ENCODE measurements around the gene HIPK1.

The HIPK1 gene

DNA sequence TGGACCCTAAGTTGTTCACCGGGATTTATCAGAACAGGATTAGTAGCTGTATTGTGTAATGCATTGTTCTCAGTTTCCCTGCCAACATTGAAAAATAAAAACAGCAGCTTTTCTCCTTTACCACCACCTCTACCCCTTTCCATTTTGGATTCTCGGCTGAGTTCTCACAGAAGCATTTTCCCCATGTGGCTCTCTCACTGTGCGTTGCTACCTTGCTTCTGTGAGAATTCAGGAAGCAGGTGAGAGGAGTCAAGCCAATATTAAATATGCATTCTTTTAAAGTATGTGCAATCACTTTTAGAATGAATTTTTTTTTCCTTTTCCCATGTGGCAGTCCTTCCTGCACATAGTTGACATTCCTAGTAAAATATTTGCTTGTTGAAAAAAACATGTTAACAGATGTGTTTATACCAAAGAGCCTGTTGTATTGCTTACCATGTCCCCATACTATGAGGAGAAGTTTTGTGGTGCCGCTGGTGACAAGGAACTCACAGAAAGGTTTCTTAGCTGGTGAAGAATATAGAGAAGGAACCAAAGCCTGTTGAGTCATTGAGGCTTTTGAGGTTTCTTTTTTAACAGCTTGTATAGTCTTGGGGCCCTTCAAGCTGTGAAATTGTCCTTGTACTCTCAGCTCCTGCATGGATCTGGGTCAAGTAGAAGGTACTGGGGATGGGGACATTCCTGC, 46.2 kb downstream of the HIPK1 start:
- no peak for DNase-seq (ENCODE audit: low read depth, low spot score)
- H3K36me3 ChIP-seq (ENCODE audit: insufficient read depth, insufficient read length, low read length): peaks cover 50% of the 10 kb centered on the region
- H3K9me3 ChIP-seq (ENCODE audit: insufficient read depth, low read length): peaks cover 6% of the 10 kb centered on the region; the same call in 1 of the 2 replicates
- no peak overlapping the region for H3K9ac ChIP-seq (ENCODE audit: insufficient read length, low read depth)
- H3K27me3 ChIP-seq (ENCODE audit: insufficient read depth, insufficient read length): no peaks in the 10 kb centered on the region
- H3K4me3 ChIP-seq (ENCODE audit: insufficient read length, low read depth): no peak overlapping the region
- H3K4me1 ChIP-seq (ENCODE audit: insufficient read depth, insufficient read length): peaks cover 12% of the 10 kb centered on the region
- TF ChIP-seq ZNF274 (IDR thresholded peaks at IDR 0.05; ENCODE audit: low read depth, low read length) (no peak), YY1 (IDR thresholded peaks at IDR 0.05; ENCODE audit: insufficient read depth, insufficient read length) (no peak), SUZ12 (IDR thresholded peaks at IDR 0.05; ENCODE audit: extremely low read depth, insufficient read depth, insufficient read length) (no peak)

DNA sequence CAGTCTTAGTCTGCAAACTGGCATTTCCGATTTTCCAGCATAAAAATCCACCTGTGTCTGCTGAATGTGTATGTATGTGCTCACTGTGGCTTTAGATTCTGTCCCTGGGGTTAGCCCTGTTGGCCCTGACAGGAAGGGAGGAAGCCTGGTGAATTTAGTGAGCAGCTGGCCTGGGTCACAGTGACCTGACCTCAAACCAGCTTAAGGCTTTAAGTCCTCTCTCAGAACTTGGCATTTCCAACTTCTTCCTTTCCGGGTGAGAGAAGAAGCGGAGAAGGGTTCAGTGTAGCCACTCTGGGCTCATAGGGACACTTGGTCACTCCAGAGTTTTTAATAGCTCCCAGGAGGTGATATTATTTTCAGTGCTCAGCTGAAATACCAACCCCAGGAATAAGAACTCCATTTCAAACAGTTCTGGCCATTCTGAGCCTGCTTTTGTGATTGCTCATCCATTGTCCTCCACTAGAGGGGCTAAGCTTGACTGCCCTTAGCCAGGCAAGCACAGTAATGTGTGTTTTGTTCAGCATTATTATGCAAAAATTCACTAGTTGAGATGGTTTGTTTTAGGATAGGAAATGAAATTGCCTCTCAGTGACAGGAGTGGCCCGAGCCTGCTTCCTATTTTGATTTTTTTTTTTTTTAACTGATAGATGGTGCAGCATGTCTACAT, 47.6 kb downstream of the HIPK1 start:
- H3K9me3 ChIP-seq (ENCODE audit: insufficient read depth, low read length): peaks cover 18% of the 10 kb centered on the region; the same call in 1 of the 2 replicates
- peak overlapping the region; percentile 27 for H3K9ac ChIP-seq (ENCODE audit: insufficient read length, low read depth)
- H3K4me1 ChIP-seq (ENCODE audit: insufficient read depth, insufficient read length): peaks cover 13% of the 10 kb centered on the region
- no peak overlapping the region for H3K4me3 ChIP-seq (ENCODE audit: insufficient read length, low read depth)
- H3K27me3 ChIP-seq (ENCODE audit: insufficient read depth, insufficient read length): no peaks in the 10 kb centered on the region
- DNase-seq (ENCODE audit: low read depth, low spot score): peak; percentile 81
- TF ChIP-seq SUZ12 (IDR thresholded peaks at IDR 0.05; ENCODE audit: extremely low read depth, insufficient read depth, insufficient read length) (no peak), YY1 (IDR thresholded peaks at IDR 0.05; ENCODE audit: insufficient read depth, insufficient read length) (no peak), ZNF274 (IDR thresholded peaks at IDR 0.05; ENCODE audit: low read depth, low read length) (no peak)
- H3K36me3 ChIP-seq (ENCODE audit: insufficient read depth, insufficient read length, low read length): peaks cover 50% of the 10 kb centered on the region

DNA sequence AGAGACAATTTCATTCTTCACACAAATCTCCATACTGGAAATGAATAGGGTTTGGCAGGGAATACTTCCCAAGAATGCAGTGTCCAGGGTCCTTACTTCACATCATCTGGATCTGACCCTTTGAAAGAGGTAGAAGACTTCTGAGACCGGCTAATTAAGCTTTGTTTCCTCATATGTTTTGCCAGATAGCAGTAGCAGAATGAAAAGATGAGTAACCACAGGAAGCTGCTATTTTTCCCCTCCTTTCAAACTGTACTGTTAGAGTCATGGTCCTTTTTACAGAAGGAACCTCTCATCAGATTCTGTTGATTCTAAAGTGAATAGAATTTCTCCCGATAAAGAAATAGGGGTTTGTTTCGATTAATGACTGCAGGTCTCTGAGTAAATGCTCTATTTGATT, 48.8 kb downstream of the HIPK1 start:
- Histone ChIP-seq H3K4me3 (ENCODE audit: insufficient read length, low read depth) (no peak overlapping the region), H3K9me3 (ENCODE audit: insufficient read depth, low read length) (peaks cover 20% of the 10 kb centered on the region; the same call in 1 of the 2 replicates), H3K36me3 (ENCODE audit: insufficient read depth, insufficient read length, low read length) (peaks cover 45% of the 10 kb centered on the region), H3K27me3 (ENCODE audit: insufficient read depth, insufficient read length) (no peaks in the 10 kb centered on the region), H3K9ac (ENCODE audit: insufficient read length, low read depth) (peak overlapping the region; percentile 1), H3K4me1 (ENCODE audit: insufficient read depth, insufficient read length) (peaks cover 19% of the 10 kb centered on the region)
- no peak for TF ChIP-seq ZNF274 (IDR thresholded peaks at IDR 0.05; ENCODE audit: low read depth, low read length)
- TF ChIP-seq SUZ12 (IDR thresholded peaks at IDR 0.05; ENCODE audit: extremely low read depth, insufficient read depth, insufficient read length): no peak
- TF ChIP-seq YY1 (IDR thresholded peaks at IDR 0.05; ENCODE audit: insufficient read depth, insufficient read length): no peak
- no peak for DNase-seq (ENCODE audit: low read depth, low spot score)

DNA sequence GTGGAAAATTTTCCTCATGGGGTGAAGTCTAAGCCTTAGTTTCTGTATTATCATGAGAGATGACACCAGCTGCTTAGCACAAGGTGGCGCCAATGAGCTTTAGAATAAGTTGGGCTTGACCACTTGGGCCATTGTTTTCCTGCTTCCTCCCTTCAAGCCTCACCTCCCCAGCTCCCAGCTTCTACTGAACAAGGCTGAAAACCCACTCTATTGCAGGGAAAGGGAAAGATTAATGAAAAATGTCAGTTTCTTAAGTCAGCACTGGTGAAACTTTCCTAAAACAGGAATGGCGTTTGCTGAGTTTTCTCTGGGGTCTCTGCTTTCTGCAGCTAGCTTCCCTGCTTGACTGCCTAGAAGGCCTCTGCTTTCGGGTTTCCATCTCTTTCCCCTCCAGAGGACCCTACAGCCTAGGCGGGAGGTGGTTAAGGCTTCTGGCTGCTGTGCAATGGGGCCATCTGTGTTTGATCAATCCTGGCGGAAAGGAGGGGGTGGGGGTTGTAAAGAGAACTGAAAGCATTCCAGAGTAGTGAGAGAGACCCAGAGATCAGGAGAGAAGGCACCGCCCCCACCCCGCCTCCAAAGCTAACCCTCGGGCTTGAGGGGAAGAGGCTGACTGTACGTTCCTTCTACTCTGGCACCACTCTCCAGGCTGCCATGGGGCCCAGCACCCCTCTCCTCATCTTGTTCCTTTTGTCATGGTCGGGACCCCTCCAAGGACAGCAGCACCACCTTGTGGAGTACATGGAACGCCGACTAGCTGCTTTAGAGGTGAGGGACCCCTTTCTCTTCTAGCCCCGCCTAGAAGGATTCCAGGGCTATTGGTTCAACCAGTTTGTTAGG, 50.0 kb downstream of the HIPK1 start, which contains the start of gene OLFML3:
Gene OLFML3, plus strand, starts transcription at position 612 of the 840 bp plus-strand sequence. Its CDS starts 43 bp downstream, at position 655.
- H3K4me3 ChIP-seq (ENCODE audit: insufficient read length, low read depth): peak within 1 kb of the TSS; percentile 34
- no peaks in the 10 kb centered on the region for H3K27me3 ChIP-seq (ENCODE audit: insufficient read depth, insufficient read length)
- TF ChIP-seq YY1 (IDR thresholded peaks at IDR 0.05; ENCODE audit: insufficient read depth, insufficient read length): no peak
- TF ChIP-seq ZNF274 (IDR thresholded peaks at IDR 0.05; ENCODE audit: low read depth, low read length): no peak
- no peak for TF ChIP-seq SUZ12 (IDR thresholded peaks at IDR 0.05; ENCODE audit: extremely low read depth, insufficient read depth, insufficient read length)
- H3K9me3 ChIP-seq (ENCODE audit: insufficient read depth, low read length): peaks cover 20% of the 10 kb centered on the region; the same call in 1 of the 2 replicates
- H3K36me3 ChIP-seq (ENCODE audit: insufficient read depth, insufficient read length, low read length): peaks cover 42% of the 10 kb centered on the region
- peaks cover 25% of the 10 kb centered on the region for H3K4me1 ChIP-seq (ENCODE audit: insufficient read depth, insufficient read length)
- DNase-seq (ENCODE audit: low read depth, low spot score): peak; percentile 96
- peak within 1 kb of the TSS; percentile 81 for H3K9ac ChIP-seq (ENCODE audit: insufficient read length, low read depth)

DNA sequence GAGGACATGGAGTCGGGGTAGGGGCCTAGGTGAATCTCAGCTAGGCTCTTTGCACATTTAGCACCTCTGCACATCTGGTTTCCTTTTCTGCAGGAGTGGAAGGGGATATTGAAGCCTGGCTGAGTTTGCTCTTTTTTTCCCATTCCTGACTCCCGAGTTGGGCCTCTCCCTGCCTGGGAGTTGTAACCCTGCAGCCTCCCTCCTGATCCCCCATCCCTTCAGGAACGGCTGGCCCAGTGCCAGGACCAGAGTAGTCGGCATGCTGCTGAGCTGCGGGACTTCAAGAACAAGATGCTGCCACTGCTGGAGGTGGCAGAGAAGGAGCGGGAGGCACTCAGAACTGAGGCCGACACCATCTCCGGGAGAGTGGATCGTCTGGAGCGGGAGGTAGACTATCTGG, 51.0 kb downstream of the HIPK1 start:
- no peaks in the 10 kb centered on the region for H3K27me3 ChIP-seq (ENCODE audit: insufficient read depth, insufficient read length)
- H3K9ac ChIP-seq (ENCODE audit: insufficient read length, low read depth): peak overlapping the region; percentile 81
- TF ChIP-seq YY1 (IDR thresholded peaks at IDR 0.05; ENCODE audit: insufficient read depth, insufficient read length): no peak
- no peak for TF ChIP-seq ZNF274 (IDR thresholded peaks at IDR 0.05; ENCODE audit: low read depth, low read length)
- TF ChIP-seq SUZ12 (IDR thresholded peaks at IDR 0.05; ENCODE audit: extremely low read depth, insufficient read depth, insufficient read length): no peak
- H3K9me3 ChIP-seq (ENCODE audit: insufficient read depth, low read length): peaks cover 20% of the 10 kb centered on the region; the same call in 1 of the 2 replicates
- peaks cover 21% of the 10 kb centered on the region for H3K4me1 ChIP-seq (ENCODE audit: insufficient read depth, insufficient read length)
- H3K36me3 ChIP-seq (ENCODE audit: insufficient read depth, insufficient read length, low read length): peaks cover 32% of the 10 kb centered on the region
- H3K4me3 ChIP-seq (ENCODE audit: insufficient read length, low read depth): peak overlapping the region; percentile 34
- DNase-seq (ENCODE audit: low read depth, low spot score): no peak

DNA sequence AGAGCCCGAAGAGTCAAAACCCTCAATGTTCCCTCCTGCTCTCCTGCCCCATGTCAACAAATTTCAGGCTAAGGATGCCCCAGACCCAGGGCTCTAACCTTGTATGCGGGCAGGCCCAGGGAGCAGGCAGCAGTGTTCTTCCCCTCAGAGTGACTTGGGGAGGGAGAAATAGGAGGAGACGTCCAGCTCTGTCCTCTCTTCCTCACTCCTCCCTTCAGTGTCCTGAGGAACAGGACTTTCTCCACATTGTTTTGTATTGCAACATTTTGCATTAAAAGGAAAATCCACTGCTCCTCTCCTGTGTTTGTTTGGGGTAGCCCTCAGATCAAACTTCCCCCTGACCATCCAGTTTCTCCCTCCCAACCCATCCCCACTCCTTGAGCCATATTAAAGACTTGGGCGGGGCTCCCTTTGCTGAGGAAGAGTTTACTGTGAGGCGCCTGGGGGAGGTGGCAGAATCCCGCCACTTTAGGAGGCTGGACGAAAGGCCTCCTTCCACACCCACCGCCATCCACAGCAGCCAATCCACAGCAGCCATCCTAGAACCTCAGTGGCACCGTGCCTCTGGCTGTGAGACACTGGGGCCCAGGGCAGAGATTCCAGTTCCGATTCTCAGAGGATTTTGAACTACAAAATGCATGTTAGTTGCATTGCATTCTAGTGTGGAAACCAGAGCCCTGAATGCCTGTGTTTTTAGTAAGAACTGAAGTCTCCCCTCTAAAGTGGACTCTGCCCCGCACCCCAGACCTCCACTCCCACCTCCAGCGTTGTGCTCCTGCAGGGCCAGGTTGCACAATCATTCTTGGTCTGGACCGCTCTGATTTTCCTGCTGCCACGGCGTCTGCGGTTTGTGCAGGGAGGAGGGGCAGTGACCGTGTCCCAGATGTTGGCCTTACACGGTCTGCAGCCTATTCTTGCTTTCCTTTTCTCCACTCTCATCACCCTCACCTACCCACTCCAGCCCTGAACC, 53.1 kb downstream of the HIPK1 start:
- peak overlapping the region; percentile 39 for H3K9ac ChIP-seq (ENCODE audit: insufficient read length, low read depth)
- H3K4me1 ChIP-seq (ENCODE audit: insufficient read depth, insufficient read length): peaks cover 20% of the 10 kb centered on the region
- no peaks in the 10 kb centered on the region for H3K27me3 ChIP-seq (ENCODE audit: insufficient read depth, insufficient read length)
- no peak for DNase-seq (ENCODE audit: low read depth, low spot score)
- H3K9me3 ChIP-seq (ENCODE audit: insufficient read depth, low read length): peaks cover 30% of the 10 kb centered on the region; the same call in 1 of the 2 replicates
- TF ChIP-seq SUZ12 (IDR thresholded peaks at IDR 0.05; ENCODE audit: extremely low read depth, insufficient read depth, insufficient read length) (no peak), YY1 (IDR thresholded peaks at IDR 0.05; ENCODE audit: insufficient read depth, insufficient read length) (no peak), ZNF274 (IDR thresholded peaks at IDR 0.05; ENCODE audit: low read depth, low read length) (no peak)
- peak overlapping the region; percentile 9 for H3K4me3 ChIP-seq (ENCODE audit: insufficient read length, low read depth)
- peaks cover 31% of the 10 kb centered on the region for H3K36me3 ChIP-seq (ENCODE audit: insufficient read depth, insufficient read length, low read length)
